ENCODE results near the gene CMPK2. TPM values are rescaled to one million over a fixed set of nuclear protein-coding genes. Genes with fewer than 3 reads are reported as not detected.

Gene CMPK2
- total RNA-seq, 1 experiment from 2014 or later: 26.6 TPM

DNA sequence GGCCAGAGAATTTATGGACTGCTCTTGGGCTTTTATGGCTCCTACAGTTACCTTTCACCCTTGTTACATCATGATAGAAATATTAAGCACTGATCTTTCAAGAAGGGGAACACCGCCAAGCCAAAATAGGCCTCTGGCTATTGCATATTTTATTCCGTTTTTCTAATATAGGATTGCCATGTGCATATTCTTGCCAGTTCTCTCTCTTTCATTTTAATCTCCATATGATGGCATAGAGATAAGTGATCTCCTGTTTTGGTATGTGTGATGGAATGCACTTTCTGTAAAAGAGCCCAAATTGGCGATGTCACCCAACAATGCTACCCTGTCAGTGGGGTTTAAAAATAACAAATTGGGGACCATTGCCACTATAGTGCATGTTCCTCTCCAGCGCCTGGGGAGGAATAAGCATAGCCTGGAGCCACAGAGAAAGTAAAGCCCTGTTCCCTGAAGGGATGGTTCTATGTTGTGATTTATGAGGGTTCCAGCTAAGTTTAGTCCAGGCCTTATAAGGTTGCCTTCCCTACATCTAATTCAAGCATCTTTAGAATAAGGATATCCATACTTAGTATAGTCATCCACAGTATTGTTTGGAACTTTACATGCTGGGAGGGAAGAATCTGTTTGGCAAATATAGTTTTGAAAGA, 26.9 kb downstream of the CMPK2 start:
- CTCF ChIA-PET: no interaction called here
- H3K36me3 Mint-ChIP-seq (ENCODE audit: insufficient read depth, unreplicated experiment): no peaks in the 10 kb centered on the region
- no peak for DNase-seq
- no TSS peak for BruUV-seq (replicated peaks)
- no peak overlapping the region for H3K4me3 Mint-ChIP-seq (ENCODE audit: low read depth, unreplicated experiment)
- intact Hi-C loops (cut with micrococcal nuclease; ENCODE audit: unreplicated experiment): no loop called here
- TF ChIP-seq, protein P1, sequence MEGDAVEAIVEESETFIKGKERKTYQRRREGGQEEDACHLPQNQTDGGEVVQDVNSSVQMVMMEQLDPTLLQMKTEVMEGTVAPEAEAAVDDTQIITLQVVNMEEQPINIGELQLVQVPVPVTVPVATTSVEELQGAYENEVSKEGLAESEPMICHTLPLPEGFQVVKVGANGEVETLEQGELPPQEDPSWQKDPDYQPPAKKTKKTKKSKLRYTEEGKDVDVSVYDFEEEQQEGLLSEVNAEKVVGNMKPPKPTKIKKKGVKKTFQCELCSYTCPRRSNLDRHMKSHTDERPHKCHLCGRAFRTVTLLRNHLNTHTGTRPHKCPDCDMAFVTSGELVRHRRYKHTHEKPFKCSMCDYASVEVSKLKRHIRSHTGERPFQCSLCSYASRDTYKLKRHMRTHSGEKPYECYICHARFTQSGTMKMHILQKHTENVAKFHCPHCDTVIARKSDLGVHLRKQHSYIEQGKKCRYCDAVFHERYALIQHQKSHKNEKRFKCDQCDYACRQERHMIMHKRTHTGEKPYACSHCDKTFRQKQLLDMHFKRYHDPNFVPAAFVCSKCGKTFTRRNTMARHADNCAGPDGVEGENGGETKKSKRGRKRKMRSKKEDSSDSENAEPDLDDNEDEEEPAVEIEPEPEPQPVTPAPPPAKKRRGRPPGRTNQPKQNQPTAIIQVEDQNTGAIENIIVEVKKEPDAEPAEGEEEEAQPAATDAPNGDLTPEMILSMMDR (IDR thresholded peaks at IDR 0.05; ENCODE audit: unreplicated experiment): no peak
- no peak overlapping the region for H3K27ac Mint-ChIP-seq (ENCODE audit: unreplicated experiment)
- H3K4me1 Mint-ChIP-seq (ENCODE audit: low read depth, unreplicated experiment): no peaks in the 10 kb centered on the region
- no peaks in the 10 kb centered on the region for H3K27me3 Mint-ChIP-seq (ENCODE audit: unreplicated experiment)
- peaks cover 10% of the 10 kb centered on the region for H3K9me3 Mint-ChIP-seq (ENCODE audit: low read depth, unreplicated experiment)

DNA sequence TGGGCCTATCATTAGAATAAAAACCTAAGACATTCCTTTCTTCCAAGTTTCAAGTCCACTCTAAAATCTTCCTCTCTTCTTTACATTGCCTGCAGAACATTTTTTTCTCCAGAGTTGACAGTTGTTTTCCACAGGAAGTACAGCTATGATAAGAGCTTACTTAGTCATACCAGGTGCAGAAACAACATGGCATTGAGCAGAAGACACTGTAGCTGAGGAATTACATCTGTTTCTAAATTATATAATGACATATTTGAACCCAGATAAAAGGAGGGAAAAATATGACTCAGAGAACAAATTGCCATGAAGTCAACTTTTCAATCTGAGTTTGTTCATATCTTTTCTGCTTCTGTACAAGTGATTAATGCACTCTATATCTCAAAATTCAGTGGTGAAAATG, 30.2 kb downstream of the CMPK2 start:
- Mint-ChIP-seq H3K9me3 (ENCODE audit: low read depth, unreplicated experiment) (peaks cover 18% of the 10 kb centered on the region), H3K36me3 (ENCODE audit: insufficient read depth, unreplicated experiment) (no peaks in the 10 kb centered on the region), H3K4me3 (ENCODE audit: low read depth, unreplicated experiment) (no peak overlapping the region), H3K27me3 (ENCODE audit: unreplicated experiment) (peaks cover 3% of the 10 kb centered on the region), H3K4me1 (ENCODE audit: low read depth, unreplicated experiment) (peaks cover 8% of the 10 kb centered on the region), H3K27ac (ENCODE audit: unreplicated experiment) (no peak overlapping the region)
- no TSS peak for BruUV-seq (replicated peaks)
- CTCF ChIA-PET: no interaction called here
- TF ChIP-seq, protein P1 (IDR thresholded peaks at IDR 0.05; ENCODE audit: unreplicated experiment): no peak
- intact Hi-C loops (cut with micrococcal nuclease; ENCODE audit: unreplicated experiment): no loop called here
- no peak for DNase-seq

DNA sequence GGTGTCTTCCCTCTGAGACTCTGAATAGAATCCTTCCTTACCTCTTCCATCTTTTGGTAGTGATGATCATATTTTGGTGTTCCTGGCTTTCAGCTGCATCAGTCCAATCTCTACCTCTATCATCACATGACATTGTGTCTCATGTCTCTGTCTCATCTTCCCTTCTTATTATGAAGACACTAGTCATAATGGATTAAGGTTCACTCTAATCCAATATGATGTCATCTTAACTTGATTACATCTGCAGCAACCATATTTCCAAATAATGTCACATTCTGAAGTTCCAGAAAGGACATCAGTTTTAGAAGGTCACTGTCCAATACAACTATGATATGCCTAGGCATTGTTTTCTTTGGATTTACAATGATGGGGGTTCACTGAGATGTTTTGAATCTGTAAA, 31.5 kb downstream of the CMPK2 start:
- Mint-ChIP-seq H3K4me3 (ENCODE audit: low read depth, unreplicated experiment) (no peak overlapping the region), H3K27ac (ENCODE audit: unreplicated experiment) (no peak overlapping the region), H3K36me3 (ENCODE audit: insufficient read depth, unreplicated experiment) (no peaks in the 10 kb centered on the region), H3K27me3 (ENCODE audit: unreplicated experiment) (peaks cover 14% of the 10 kb centered on the region), H3K4me1 (ENCODE audit: low read depth, unreplicated experiment) (peaks cover 8% of the 10 kb centered on the region), H3K9me3 (ENCODE audit: low read depth, unreplicated experiment) (peaks cover 22% of the 10 kb centered on the region)
- TF ChIP-seq, protein P1 (IDR thresholded peaks at IDR 0.05; ENCODE audit: unreplicated experiment): no peak
- DNase-seq: no peak
- CTCF ChIA-PET: no interaction called here
- BruUV-seq (replicated peaks): no TSS peak
- intact Hi-C loops (cut with micrococcal nuclease; ENCODE audit: unreplicated experiment): no loop called here

DNA sequence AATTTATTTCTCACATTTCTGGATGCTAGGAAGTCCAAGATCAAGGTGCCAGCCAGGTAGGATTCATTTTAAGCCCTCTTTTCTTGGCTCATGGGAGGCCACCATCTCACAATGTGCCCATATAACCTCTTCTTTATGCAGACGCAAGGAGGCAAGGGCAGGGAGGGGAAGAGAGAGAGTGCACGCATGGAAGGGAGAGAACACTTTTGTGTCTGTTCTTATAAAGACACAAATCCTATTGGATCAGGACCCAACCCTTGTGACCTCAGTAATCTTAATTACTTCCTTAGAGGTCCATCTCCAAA, 32.5 kb downstream of the CMPK2 start:
- CTCF ChIA-PET: no interaction called here
- BruUV-seq (replicated peaks): no TSS peak
- no peak overlapping the region for H3K27ac Mint-ChIP-seq (ENCODE audit: unreplicated experiment)

More for the DNA sequence above, 32.5 kb downstream of the CMPK2 start:
- H3K27me3 Mint-ChIP-seq (ENCODE audit: unreplicated experiment): peaks cover 14% of the 10 kb centered on the region
- TF ChIP-seq, protein P1 (IDR thresholded peaks at IDR 0.05; ENCODE audit: unreplicated experiment): no peak
- no peaks in the 10 kb centered on the region for H3K36me3 Mint-ChIP-seq (ENCODE audit: insufficient read depth, unreplicated experiment)
- DNase-seq: no peak
- no peak overlapping the region for H3K4me3 Mint-ChIP-seq (ENCODE audit: low read depth, unreplicated experiment)
- H3K9me3 Mint-ChIP-seq (ENCODE audit: low read depth, unreplicated experiment): peaks cover 22% of the 10 kb centered on the region
- intact Hi-C loops (cut with micrococcal nuclease; ENCODE audit: unreplicated experiment): no loop called here
- H3K4me1 Mint-ChIP-seq (ENCODE audit: low read depth, unreplicated experiment): peaks cover 8% of the 10 kb centered on the region

All from Calu3 (cell line).